Measurements from ENCODE around the gene NWD2. TPM values are rescaled to one million over a fixed set of nuclear protein-coding genes. Genes with fewer than 3 reads are reported as not detected.

NWD2 gene
- total and polyA plus RNA-seq, 4 donors, result 0.17 TPM; not detected in 3

DNA sequence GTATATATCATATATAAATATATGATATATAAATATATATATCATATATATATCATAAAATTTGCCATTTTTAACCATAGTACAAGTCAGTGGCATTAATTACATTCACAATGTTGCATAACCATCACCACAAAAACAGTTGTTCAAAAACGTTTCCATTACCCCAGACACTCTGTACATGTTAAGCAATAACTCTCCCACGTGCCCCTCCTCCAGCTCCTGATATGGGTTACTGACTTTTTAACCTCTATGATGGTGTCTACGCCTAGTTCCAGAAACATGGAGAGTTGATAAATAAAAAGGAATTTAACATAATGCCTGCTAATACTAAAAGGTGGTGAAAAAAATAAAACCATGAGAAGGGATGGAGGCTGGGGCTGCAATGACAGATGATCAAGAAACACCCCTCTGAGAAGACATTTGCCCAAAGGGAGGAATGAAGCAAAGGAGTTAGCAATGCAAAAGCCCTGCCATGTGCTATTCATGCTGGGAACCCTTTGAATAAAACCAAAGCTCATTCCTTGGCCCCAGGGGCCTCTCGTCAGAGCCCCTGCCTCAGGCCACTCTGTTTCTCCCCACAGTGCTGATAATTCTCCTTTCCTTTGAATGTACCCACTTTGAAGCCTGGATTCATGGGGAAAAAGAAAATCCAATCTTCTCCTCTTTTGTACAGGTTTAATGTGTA is 144.3 kb downstream of the NWD2 start:
- ATAC-seq (ENCODE audit: insufficient read depth, low FRiP score), result no peak

DNA sequence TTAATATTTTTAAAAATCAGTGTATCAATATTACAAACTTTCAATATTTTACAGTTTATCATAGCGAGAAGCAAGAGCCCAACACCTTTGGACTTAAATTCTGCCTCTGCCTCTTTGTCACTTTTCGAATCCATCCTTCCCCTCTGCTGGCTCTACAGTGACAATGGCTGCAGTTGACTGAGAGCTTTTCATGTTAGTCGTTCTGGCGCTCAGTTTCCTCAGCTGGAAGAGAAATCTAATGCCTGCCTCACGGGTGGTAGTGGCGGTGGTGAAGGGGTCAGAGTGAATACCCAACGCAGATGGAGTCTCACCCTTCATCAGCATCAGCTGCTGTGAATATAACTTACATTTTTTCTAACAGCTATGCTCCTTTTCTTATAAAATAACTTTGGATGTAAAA is 144.8 kb downstream of the NWD2 start:
- no peak overlapping the region for H3K4me3 ChIP-seq
- no peak for DNase-seq

More for the DNA sequence above, 144.3 kb downstream of the NWD2 start:
- Histone ChIP-seq H3K9ac (ENCODE audit: insufficient read depth in 1 of 2, low read length in 2 of 2) (no peak overlapping the region), H3K36me3 (ENCODE audit: control insufficient read depth in 4 of 4, insufficient read depth in 4 of 4, low read length in 4 of 4) (no peaks in the 10 kb centered on the region), H3K9me3 (ENCODE audit: control insufficient read depth in 4 of 4, insufficient read depth in 3 of 4, low read length in 3 of 4) (no peaks in the 10 kb centered on the region), H3K4me3 (no peak overlapping the region), H3K27me3 (ENCODE audit: control insufficient read depth in 3 of 3, insufficient read depth in 3 of 3, low read length in 2 of 3) (peaks cover 0 to 3% (median 0%) of the 10 kb centered on the region in 3 donors), H3K4me1 (ENCODE audit: control insufficient read depth in 5 of 5, insufficient read depth in 5 of 5, low read length in 5 of 5) (peaks cover 0 to 16% (median 0%) of the 10 kb centered on the region in 5 donors), H3K27ac (ENCODE audit: low read depth in 1 of 2, low read length in 1 of 2) (no peak overlapping the region)
- peak in 1 of 3 donors; percentile 10 for DNase-seq
- TF ChIP-seq, protein P1, sequence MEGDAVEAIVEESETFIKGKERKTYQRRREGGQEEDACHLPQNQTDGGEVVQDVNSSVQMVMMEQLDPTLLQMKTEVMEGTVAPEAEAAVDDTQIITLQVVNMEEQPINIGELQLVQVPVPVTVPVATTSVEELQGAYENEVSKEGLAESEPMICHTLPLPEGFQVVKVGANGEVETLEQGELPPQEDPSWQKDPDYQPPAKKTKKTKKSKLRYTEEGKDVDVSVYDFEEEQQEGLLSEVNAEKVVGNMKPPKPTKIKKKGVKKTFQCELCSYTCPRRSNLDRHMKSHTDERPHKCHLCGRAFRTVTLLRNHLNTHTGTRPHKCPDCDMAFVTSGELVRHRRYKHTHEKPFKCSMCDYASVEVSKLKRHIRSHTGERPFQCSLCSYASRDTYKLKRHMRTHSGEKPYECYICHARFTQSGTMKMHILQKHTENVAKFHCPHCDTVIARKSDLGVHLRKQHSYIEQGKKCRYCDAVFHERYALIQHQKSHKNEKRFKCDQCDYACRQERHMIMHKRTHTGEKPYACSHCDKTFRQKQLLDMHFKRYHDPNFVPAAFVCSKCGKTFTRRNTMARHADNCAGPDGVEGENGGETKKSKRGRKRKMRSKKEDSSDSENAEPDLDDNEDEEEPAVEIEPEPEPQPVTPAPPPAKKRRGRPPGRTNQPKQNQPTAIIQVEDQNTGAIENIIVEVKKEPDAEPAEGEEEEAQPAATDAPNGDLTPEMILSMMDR (IDR thresholded peaks at IDR 0.05; ENCODE audit: control extremely low read depth, extremely low read depth), result no peak
- 37 to 43% methylated on average over 4 of the region's 4 CpGs for WGBS, 2 donors

DNA sequence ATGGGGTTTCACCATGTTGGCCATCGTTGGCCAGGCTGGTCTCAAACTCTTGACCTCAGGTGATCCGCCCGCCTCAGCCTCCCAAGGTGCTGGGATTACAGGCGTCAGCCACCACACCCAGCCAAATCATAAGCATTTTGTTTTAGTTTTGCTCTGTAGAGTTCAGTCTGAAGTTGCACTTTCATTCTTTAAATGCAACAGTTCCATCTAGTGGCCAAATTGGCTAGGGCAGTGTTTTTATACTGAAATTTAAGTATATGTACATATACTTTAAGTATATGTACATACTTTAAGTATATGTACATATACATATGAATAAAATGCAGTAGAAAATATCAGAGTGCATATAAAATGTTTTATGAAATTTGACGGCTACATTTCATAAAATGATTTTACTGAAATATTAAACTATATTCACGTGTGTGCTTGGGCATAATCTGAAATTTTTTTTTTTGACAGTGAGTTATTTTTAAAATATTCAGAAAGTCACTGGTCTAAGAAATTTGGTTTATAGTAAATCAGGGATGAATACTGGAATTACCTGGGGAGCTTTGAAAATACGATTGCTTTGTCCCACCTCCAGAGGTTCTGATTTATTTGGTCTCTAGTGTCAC is 145.5 kb downstream of the NWD2 start:
- Histone ChIP-seq H3K27me3 (ENCODE audit: control insufficient read depth in 3 of 3, insufficient read depth in 3 of 3, low read length in 2 of 3) (peaks cover 0 to 3% (median 0%) of the 10 kb centered on the region in 3 donors), H3K9me3 (ENCODE audit: control insufficient read depth in 4 of 4, insufficient read depth in 3 of 4, low read length in 3 of 4) (no peaks in the 10 kb centered on the region), H3K27ac (ENCODE audit: low read depth in 1 of 2, low read length in 1 of 2) (no peak overlapping the region), H3K9ac (ENCODE audit: insufficient read depth in 1 of 2, low read length in 2 of 2) (no peak overlapping the region), H3K4me3 (no peak overlapping the region), H3K36me3 (ENCODE audit: control insufficient read depth in 4 of 4, insufficient read depth in 4 of 4, low read length in 4 of 4) (no peaks in the 10 kb centered on the region), H3K4me1 (ENCODE audit: control insufficient read depth in 5 of 5, insufficient read depth in 5 of 5, low read length in 5 of 5) (peaks cover 0 to 18% (median 0%) of the 10 kb centered on the region in 5 donors)
- DNase-seq (peak; percentile 39 to 83 (median 82)), ATAC-seq (ENCODE audit: insufficient read depth, low FRiP score) (no peak)
- 35% methylated on average over 7 of the region's 7 CpGs for WGBS, 2 donors
- TF ChIP-seq, protein P1 (IDR thresholded peaks at IDR 0.05; ENCODE audit: control extremely low read depth, extremely low read depth), result peak; percentile 40

More for the DNA sequence above, 144.8 kb downstream of the NWD2 start:
- no peaks in the 10 kb centered on the region for H3K36me3 ChIP-seq (ENCODE audit: control insufficient read depth in 4 of 4, insufficient read depth in 4 of 4, low read length in 4 of 4)
- no peak overlapping the region for H3K9ac ChIP-seq (ENCODE audit: insufficient read depth in 1 of 2, low read length in 2 of 2)
- H3K27me3 ChIP-seq (ENCODE audit: control insufficient read depth in 3 of 3, insufficient read depth in 3 of 3, low read length in 2 of 3), result peaks cover 0 to 3% (median 0%) of the 10 kb centered on the region in 3 donors
- no peak for ATAC-seq (ENCODE audit: insufficient read depth, low FRiP score)
- WGBS, 2 donors, result 71 to 72% methylated on average over 7 of the region's 7 CpGs
- H3K27ac ChIP-seq (ENCODE audit: low read depth in 1 of 2, low read length in 1 of 2), result no peak overlapping the region
- no peaks in the 10 kb centered on the region for H3K9me3 ChIP-seq (ENCODE audit: control insufficient read depth in 4 of 4, insufficient read depth in 3 of 4, low read length in 3 of 4)
- peaks cover 0 to 18% (median 0%) of the 10 kb centered on the region in 5 donors for H3K4me1 ChIP-seq (ENCODE audit: control insufficient read depth in 5 of 5, insufficient read depth in 5 of 5, low read length in 5 of 5)
- TF ChIP-seq, protein P1 (IDR thresholded peaks at IDR 0.05; ENCODE audit: control extremely low read depth, extremely low read depth), result no peak
